ENCODE data around the gene MAGI2. TPM values are rescaled to one million over a fixed set of nuclear protein-coding genes. Genes with fewer than 3 reads are reported as not detected.

Gene MAGI2
- total RNA-seq, 1 experiment from 2014 or later, result 0.34 TPM

DNA sequence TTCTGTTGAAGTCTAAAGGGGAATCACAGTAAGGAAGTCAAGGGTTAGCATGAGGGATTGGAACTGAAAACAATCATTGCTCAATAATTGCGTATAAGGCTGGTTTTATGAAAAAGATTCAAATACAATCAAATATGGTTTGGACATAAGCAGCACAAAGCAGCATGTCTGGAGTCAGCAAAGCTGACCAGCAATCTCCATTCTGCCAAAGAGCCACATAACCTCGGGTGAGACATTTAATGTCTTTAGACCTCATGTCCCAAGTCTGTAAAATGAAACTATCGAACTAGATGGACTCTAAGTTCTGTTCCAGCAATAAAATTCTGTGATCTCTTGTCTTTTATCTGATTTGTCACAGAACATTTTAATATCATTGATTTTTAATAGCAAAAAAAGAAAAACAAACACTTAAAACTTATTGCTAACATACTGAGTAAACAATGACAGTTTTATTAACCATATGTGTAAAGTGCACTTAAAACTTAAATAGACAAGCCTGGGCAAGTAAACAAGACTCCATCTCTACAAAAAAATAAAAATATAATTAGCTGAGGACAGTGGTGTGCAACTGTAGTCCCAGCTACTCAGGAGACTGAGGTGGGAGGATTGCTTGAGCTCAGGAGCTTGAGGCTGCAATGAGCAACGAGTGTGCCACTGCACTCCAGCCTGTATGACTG, 217.0 kb downstream of the MAGI2 start:
- peaks cover 21% of the 10 kb centered on the region for H3K27me3 ChIP-seq (replicated peaks; ENCODE audit: insufficient read depth, low read depth, low read length, poor library complexity)
- ChIA-PET CTCF (no interaction called here), POLR2A (ENCODE audit: low non-redundant PET) (no interaction called here)
- H3K4me1 ChIP-seq (ENCODE audit: insufficient read depth, low read length, poor library complexity, severe bottlenecking), result no peaks in the 10 kb centered on the region
- H3K9me3 ChIP-seq (ENCODE audit: low read depth, low read length, poor library complexity, severe bottlenecking), result no peaks in the 10 kb centered on the region
- no TSS peak for BruUV-seq (replicated peaks)
- no peak for DNase-seq (ENCODE audit: low spot score)
- TF ChIP-seq, protein P1, sequence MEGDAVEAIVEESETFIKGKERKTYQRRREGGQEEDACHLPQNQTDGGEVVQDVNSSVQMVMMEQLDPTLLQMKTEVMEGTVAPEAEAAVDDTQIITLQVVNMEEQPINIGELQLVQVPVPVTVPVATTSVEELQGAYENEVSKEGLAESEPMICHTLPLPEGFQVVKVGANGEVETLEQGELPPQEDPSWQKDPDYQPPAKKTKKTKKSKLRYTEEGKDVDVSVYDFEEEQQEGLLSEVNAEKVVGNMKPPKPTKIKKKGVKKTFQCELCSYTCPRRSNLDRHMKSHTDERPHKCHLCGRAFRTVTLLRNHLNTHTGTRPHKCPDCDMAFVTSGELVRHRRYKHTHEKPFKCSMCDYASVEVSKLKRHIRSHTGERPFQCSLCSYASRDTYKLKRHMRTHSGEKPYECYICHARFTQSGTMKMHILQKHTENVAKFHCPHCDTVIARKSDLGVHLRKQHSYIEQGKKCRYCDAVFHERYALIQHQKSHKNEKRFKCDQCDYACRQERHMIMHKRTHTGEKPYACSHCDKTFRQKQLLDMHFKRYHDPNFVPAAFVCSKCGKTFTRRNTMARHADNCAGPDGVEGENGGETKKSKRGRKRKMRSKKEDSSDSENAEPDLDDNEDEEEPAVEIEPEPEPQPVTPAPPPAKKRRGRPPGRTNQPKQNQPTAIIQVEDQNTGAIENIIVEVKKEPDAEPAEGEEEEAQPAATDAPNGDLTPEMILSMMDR (conservative IDR thresholded peaks at IDR 0.05; ENCODE audit: low read depth, low read length), result no peak
- TF ChIP-seq EZH2 (IDR thresholded peaks at IDR 0.05; ENCODE audit: borderline replicate concordance, low read depth, low read length, poor library complexity, severe bottlenecking), result no peak
- no peak overlapping the region for H3K4me3 ChIP-seq (ENCODE audit: low read depth, low read length, poor library complexity, severe bottlenecking)
- H3K36me3 ChIP-seq (ENCODE audit: insufficient read depth, low read length, poor library complexity, severe bottlenecking), result no peaks in the 10 kb centered on the region
- no peak overlapping the region for H3K27ac ChIP-seq (ENCODE audit: low read depth, low read length, poor library complexity, severe bottlenecking)
- intact Hi-C loops (cut with micrococcal nuclease; ENCODE audit: unreplicated experiment), result no loop called here

DNA sequence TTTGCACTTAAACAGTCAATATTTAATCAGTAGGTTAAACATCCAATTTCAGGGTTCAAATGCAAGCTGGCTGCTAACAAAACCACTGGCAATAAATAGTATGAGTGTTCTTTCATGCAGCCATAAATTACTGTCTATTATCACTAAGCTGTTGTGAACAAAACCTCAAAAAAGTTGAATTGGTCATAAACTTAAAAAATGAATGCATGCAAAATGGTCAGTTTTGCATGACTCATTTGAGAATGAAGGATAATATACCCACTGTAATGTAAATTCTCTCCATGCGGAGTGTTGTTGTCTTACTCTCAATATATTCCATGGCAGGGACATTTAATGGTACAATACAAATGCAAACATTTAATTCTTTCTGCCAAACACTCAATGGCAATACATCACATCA, 226.4 kb downstream of the MAGI2 start:
- H3K4me3 ChIP-seq (ENCODE audit: low read depth, low read length, poor library complexity, severe bottlenecking), result no peak overlapping the region
- POLR2A ChIA-PET (ENCODE audit: low non-redundant PET), result no interaction called here
- no peak overlapping the region for H3K27ac ChIP-seq (ENCODE audit: low read depth, low read length, poor library complexity, severe bottlenecking)
- H3K9me3 ChIP-seq (ENCODE audit: low read depth, low read length, poor library complexity, severe bottlenecking), result no peaks in the 10 kb centered on the region
- H3K27me3 ChIP-seq (replicated peaks; ENCODE audit: insufficient read depth, low read depth, low read length, poor library complexity), result no peaks in the 10 kb centered on the region
- intact Hi-C loops (cut with micrococcal nuclease; ENCODE audit: unreplicated experiment), result no loop called here
- CTCF ChIA-PET, result no interaction called here
- no peaks in the 10 kb centered on the region for H3K4me1 ChIP-seq (ENCODE audit: insufficient read depth, low read length, poor library complexity, severe bottlenecking)
- TF ChIP-seq, protein P1 (conservative IDR thresholded peaks at IDR 0.05; ENCODE audit: low read depth, low read length), result no peak
- no peak for TF ChIP-seq EZH2 (IDR thresholded peaks at IDR 0.05; ENCODE audit: borderline replicate concordance, low read depth, low read length, poor library complexity, severe bottlenecking)
- DNase-seq (ENCODE audit: low spot score), result no peak
- no TSS peak for BruUV-seq (replicated peaks)
- no peaks in the 10 kb centered on the region for H3K36me3 ChIP-seq (ENCODE audit: insufficient read depth, low read length, poor library complexity, severe bottlenecking)

DNA sequence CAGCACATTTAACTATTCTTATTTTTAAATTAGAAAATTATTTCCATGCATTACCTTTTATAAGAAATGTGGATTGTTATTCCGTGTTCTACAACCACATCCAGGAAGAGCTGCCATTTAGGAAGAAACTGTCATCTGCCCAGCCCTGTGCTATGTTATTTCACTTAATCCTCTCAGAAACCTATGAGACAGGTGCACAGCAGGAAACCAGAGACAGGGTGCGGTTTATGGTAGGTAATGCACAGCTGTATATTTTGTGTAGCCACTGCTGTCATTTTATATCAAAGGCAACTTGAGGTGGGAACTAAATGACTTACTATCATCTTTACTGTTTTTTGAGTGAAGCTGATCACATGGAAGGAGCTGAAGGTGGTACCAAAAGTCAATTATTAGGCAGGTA, 232.3 kb downstream of the MAGI2 start:
- no peak for DNase-seq (ENCODE audit: low spot score)
- intact Hi-C loops (cut with micrococcal nuclease; ENCODE audit: unreplicated experiment), result no loop called here
- POLR2A ChIA-PET (ENCODE audit: low non-redundant PET), result no interaction called here
- Histone ChIP-seq H3K4me3 (ENCODE audit: low read depth, low read length, poor library complexity, severe bottlenecking) (no peak overlapping the region), H3K9me3 (ENCODE audit: low read depth, low read length, poor library complexity, severe bottlenecking) (no peaks in the 10 kb centered on the region), H3K36me3 (ENCODE audit: insufficient read depth, low read length, poor library complexity, severe bottlenecking) (no peaks in the 10 kb centered on the region), H3K27me3 (replicated peaks; ENCODE audit: insufficient read depth, low read depth, low read length, poor library complexity) (no peaks in the 10 kb centered on the region), H3K27ac (ENCODE audit: low read depth, low read length, poor library complexity, severe bottlenecking) (no peak overlapping the region), H3K4me1 (ENCODE audit: insufficient read depth, low read length, poor library complexity, severe bottlenecking) (no peaks in the 10 kb centered on the region)
- no peak for TF ChIP-seq EZH2 (IDR thresholded peaks at IDR 0.05; ENCODE audit: borderline replicate concordance, low read depth, low read length, poor library complexity, severe bottlenecking)
- TF ChIP-seq, protein P1 (conservative IDR thresholded peaks at IDR 0.05; ENCODE audit: low read depth, low read length), result no peak
- CTCF ChIA-PET, result no interaction called here
- no TSS peak for BruUV-seq (replicated peaks)

All from A673 (cell line).